NCI-H1436 (cell line): ENCODE measurements around the gene CHST2.
"Not testable (repeated sequence)": the region's sequence is repeated elsewhere in the genome, so short reads cannot be mapped to it uniquely, and the experiment has no call there.

ENCODE experiments used
- DNase-seq: peaks from one replicate; lab custom pipeline; 2025; lab: John Stamatoyannopoulos, UW

CHST2 gene

GRCh38 chr3:143134471-143134870 is 14.9 kb downstream of the CHST2 start:
- DNase-seq = peak; percentile 17

GRCh38 chr3:143135150-143135549 is 15.6 kb downstream of the CHST2 start:
- no peak for DNase-seq

GRCh38 chr3:143137435-143138036 is 18.0 kb downstream of the CHST2 start:
- DNase-seq = no peak

- DNase-seq = no peak
Measured at GRCh38 chr3:143138953-143139352, 19.4 kb downstream of the CHST2 start.

GRCh38 chr3:143139762-143140161 is 20.2 kb downstream of the CHST2 start:
- DNase-seq = no peak

- DNase-seq = no peak
Measured at GRCh38 chr3:143140550-143140949, 21.0 kb downstream of the CHST2 start.

GRCh38 chr3:143142354-143142753 is 22.8 kb downstream of the CHST2 start:
- no peak for DNase-seq

GRCh38 chr3:143145906-143146305 is 26.3 kb downstream of the CHST2 start:
- DNase-seq = no peak

GRCh38 chr3:143146486-143147274 is 27.1 kb downstream of the CHST2 start:
- no peak for DNase-seq

GRCh38 chr3:143147707-143148106 is 28.1 kb downstream of the CHST2 start:
- no peak for DNase-seq

- no peak for DNase-seq
Measured at GRCh38 chr3:143150071-143150470, 30.5 kb downstream of the CHST2 start.

GRCh38 chr3:143151004-143151731 is 31.6 kb downstream of the CHST2 start:
- no peak for DNase-seq

GRCh38 chr3:143152043-143152442 is 32.5 kb downstream of the CHST2 start:
- DNase-seq = no peak

GRCh38 chr3:143155756-143156155 is 36.2 kb downstream of the CHST2 start:
- DNase-seq = no peak

- no peak for DNase-seq
Measured at GRCh38 chr3:143158014-143158988, 38.7 kb downstream of the CHST2 start.

- no peak for DNase-seq
Measured at GRCh38 chr3:143160437-143160836, 40.9 kb downstream of the CHST2 start.

- no peak for DNase-seq
Measured at GRCh38 chr3:143163562-143164100, 44.1 kb downstream of the CHST2 start.

- DNase-seq = no peak
Measured at GRCh38 chr3:143165211-143165610, 45.6 kb downstream of the CHST2 start.

GRCh38 chr3:143165612-143166285 is 46.2 kb downstream of the CHST2 start:
- not testable (repeated sequence) for DNase-seq

GRCh38 chr3:143166376-143166775 is 46.8 kb downstream of the CHST2 start:
- no peak for DNase-seq
